HFFc6 (cell line): ENCODE measurements around the gene NEU3. TPM values are rescaled to one million over a fixed set of nuclear protein-coding genes. Genes with fewer than 3 reads are reported as not detected.

Source experiments
- DNase-seq: peaks from one replicate; pipeline ENCODE4 v3.0.0-alpha.2; 2018
- H3K27ac Mint-ChIP-seq: 2 replicates; pipeline ENCODE4 v1.8.0; 2020; ENCODE audit warnings: mild to moderate bottlenecking, mixed read lengths
- H3K27me3 Mint-ChIP-seq: 2 replicates; pipeline ENCODE4 v1.8.0; 2021; ENCODE audit warnings: mild to moderate bottlenecking, moderate library complexity, mixed read lengths; ENCODE audit not compliant: insufficient read depth
- H3K36me3 Mint-ChIP-seq: 2 replicates; pipeline ENCODE4 v1.8.0; 2021; ENCODE audit warnings: low read depth, mixed read lengths
- H3K4me1 Mint-ChIP-seq: 2 replicates; pipeline ENCODE4 v1.8.0; 2020; ENCODE audit warnings: low read depth, mixed read lengths
- H3K4me3 Mint-ChIP-seq: 2 replicates; pipeline ENCODE4 v1.8.0; 2020; ENCODE audit warnings: mild to moderate bottlenecking, moderate library complexity, mixed read lengths
- H3K9me3 Mint-ChIP-seq: 2 replicates; pipeline ENCODE4 v1.8.0; 2020; ENCODE audit warnings: mild to moderate bottlenecking, mixed read lengths
- total RNA-seq, 6 experiments: library from RNA; stranded (reverse); fragmentation: NEBNext Ultra II Directional; extraction: Animal tissue kit (Norgen Biotek cat#: 25700); gene quantifications; 2 replicates in 1 of 6; 3 replicates in 5 of 6; pipeline ENCODE4 v1.2.3, GENCODE V29; 2021
- TF ChIP-seq, protein P1 (sequence below): fragments of 200-600 bp; sonication (generic); IDR thresholded peaks from 2 replicates; pipeline ENCODE4 v1.5.0; 2021; ENCODE audit warnings: antibody characterized with exemption, mild to moderate bottlenecking

The NEU3 gene
- total RNA-seq, 6 experiments from 2014 or later: 7.6 to 8.9 (median 8.4) TPM

DNA sequence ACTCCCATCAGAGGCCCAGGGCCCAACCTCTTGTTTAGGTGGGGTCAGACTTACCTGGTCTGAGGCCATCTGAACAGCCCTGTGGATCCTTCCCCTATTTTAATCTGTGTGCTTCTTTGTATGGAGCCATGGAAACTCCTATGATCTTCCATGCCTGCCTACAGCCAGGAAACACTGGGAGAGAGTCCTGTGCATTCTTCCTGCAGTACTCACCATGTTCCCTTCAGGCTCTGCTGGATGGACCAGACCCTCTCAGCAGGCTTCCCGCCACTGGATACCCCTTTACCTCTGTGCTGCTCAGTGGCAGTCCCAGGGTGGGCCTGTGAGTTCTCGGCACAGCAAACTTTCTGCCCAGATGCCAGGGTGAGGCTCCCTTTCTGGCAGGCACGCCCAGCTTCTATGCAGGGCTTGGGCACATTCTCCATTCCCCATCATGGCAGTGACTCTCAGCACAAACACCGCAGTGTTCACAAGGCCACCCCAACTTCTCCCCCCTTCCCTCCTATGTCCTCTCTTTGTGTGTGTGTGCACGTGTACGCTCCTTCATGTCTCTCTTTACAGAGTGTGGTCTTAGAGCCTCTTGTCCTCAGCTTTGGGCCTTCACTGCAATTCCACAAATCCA, 34.8 kb downstream of the NEU3 start:
- no peak for DNase-seq
- H3K9me3 Mint-ChIP-seq: peaks cover 5% of the 10 kb centered on the region
- peaks cover 2% of the 10 kb centered on the region for H3K27me3 Mint-ChIP-seq
- no peak overlapping the region for H3K27ac Mint-ChIP-seq
- H3K4me1 Mint-ChIP-seq: peaks cover 9% of the 10 kb centered on the region; the same call in 1 of the 2 replicates
- no peak overlapping the region for H3K4me3 Mint-ChIP-seq
- TF ChIP-seq, protein P1, sequence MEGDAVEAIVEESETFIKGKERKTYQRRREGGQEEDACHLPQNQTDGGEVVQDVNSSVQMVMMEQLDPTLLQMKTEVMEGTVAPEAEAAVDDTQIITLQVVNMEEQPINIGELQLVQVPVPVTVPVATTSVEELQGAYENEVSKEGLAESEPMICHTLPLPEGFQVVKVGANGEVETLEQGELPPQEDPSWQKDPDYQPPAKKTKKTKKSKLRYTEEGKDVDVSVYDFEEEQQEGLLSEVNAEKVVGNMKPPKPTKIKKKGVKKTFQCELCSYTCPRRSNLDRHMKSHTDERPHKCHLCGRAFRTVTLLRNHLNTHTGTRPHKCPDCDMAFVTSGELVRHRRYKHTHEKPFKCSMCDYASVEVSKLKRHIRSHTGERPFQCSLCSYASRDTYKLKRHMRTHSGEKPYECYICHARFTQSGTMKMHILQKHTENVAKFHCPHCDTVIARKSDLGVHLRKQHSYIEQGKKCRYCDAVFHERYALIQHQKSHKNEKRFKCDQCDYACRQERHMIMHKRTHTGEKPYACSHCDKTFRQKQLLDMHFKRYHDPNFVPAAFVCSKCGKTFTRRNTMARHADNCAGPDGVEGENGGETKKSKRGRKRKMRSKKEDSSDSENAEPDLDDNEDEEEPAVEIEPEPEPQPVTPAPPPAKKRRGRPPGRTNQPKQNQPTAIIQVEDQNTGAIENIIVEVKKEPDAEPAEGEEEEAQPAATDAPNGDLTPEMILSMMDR: no peak
- peaks cover 6% of the 10 kb centered on the region for H3K36me3 Mint-ChIP-seq

DNA sequence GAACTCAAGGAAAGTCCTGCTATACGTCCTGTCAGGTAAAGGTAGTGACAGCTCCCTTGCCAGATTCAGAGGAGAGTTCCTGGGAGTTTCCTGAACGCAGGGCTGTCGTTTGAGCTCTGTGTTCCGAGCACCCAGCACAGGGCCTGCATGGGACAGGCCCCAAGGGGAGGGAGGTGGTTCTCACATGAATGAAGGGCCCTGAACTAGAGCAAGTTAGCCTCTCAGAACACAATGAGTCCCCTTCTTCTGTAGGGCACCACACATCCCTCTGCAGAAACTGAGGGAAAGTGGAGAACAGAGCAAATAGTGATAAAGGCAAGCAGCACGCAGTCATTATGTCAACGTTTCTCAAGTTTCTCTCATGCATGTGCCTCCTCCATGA, 35.3 kb downstream of the NEU3 start:
- Mint-ChIP-seq H3K27me3 (peaks cover 2% of the 10 kb centered on the region), H3K36me3 (peaks cover under 1% of the 10 kb centered on the region; the same call in 1 of the 2 replicates), H3K4me1 (peaks cover 9% of the 10 kb centered on the region; the same call in 1 of the 2 replicates), H3K9me3 (no peaks in the 10 kb centered on the region), H3K27ac (no peak overlapping the region), H3K4me3 (no peak overlapping the region)
- TF ChIP-seq, protein P1: no peak
- DNase-seq: no peak

DNA sequence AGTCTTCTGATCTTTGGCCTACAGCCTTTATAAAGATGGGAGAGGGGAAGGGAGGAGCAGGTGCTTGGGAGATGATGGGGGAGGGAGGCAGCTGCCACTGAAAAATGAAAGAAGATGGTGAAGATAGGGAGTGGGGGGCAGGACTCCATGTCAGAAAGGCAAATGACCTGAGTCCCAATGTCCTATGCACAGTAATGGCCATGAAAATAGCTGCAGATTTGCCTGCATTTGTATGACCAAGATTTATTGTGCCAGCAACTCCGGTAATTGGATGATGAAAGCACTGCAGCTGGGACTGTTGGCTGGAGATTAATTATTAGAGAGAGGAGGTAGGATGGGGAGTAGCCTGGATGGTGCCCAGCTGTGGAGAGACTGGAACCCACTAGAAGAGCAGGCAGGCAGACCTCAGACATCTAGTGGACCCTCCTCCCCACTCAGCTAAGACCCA, 36.1 kb downstream of the NEU3 start:
- Mint-ChIP-seq H3K36me3 (no peaks in the 10 kb centered on the region), H3K27ac (no peak overlapping the region), H3K4me3 (no peak overlapping the region), H3K27me3 (peaks cover 2% of the 10 kb centered on the region), H3K4me1 (peaks cover 9% of the 10 kb centered on the region; the same call in 1 of the 2 replicates), H3K9me3 (no peaks in the 10 kb centered on the region)
- DNase-seq: no peak
- TF ChIP-seq, protein P1: no peak

- Mint-ChIP-seq H3K27ac (no peak overlapping the region), H3K9me3 (no peaks in the 10 kb centered on the region), H3K4me3 (no peak overlapping the region), H3K4me1 (peaks cover 16% of the 10 kb centered on the region), H3K27me3 (peaks cover 2% of the 10 kb centered on the region), H3K36me3 (no peaks in the 10 kb centered on the region)
- no peak for DNase-seq
- TF ChIP-seq, protein P1: no peak
Observed at GRCh38 chr11:75025561-75025960, 36.8 kb downstream of the NEU3 start.

DNA sequence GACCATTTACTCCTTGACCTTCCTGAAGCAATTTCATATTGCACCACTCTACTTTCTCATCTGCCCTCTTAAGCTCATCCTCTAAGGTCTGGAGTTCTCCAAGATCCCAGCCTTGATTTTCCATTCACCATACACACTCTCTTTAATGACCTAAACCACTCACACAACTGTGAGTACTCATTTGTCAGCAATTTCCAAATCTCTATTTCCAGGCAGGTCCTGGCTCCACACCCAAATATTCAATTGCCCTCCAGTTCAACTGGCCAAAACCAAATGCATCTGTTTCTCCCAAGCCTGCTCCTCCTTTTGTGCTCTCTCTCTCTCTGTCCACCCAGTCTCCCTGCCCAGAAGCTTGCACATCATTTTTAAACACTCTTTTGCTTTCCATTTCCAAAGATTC, 39.6 kb downstream of the NEU3 start:
- Mint-ChIP-seq H3K27ac (no peak overlapping the region), H3K4me1 (peaks cover 24% of the 10 kb centered on the region), H3K9me3 (no peaks in the 10 kb centered on the region), H3K36me3 (no peaks in the 10 kb centered on the region), H3K27me3 (peaks cover 2% of the 10 kb centered on the region), H3K4me3 (no peak overlapping the region)
- TF ChIP-seq, protein P1: no peak
- DNase-seq: no peak
